Parathyroid adenoma (tissue), 2 donors: ENCODE data around the gene AP5B1.

ENCODE experiments used
- H2AFZ ChIP-seq: fragments of 300-600 bp; sonication (generic); one replicate; pipeline ENCODE4 v1.7.0; 2017; ENCODE audit warnings: antibody characterized with exemption, mild to moderate bottlenecking
- H3K27ac ChIP-seq: fragments of 300-600 bp; sonication (generic); one replicate; pipeline ENCODE4 v1.7.0; 2017
- H3K27me3 ChIP-seq: fragments of 300-600 bp; sonication (generic); one replicate; pipeline ENCODE4 v1.7.0; 2017; ENCODE audit warnings: low read length; ENCODE audit not compliant: control insufficient read depth, insufficient read depth
- H3K36me3 ChIP-seq: fragments of 300-600 bp; sonication (generic); one replicate; pipeline ENCODE4 v1.7.0; 2017; ENCODE audit warnings: low read length; ENCODE audit not compliant: control insufficient read depth, insufficient read depth
- H3K4me1 ChIP-seq: fragments of 300-600 bp; sonication (generic); one replicate; pipeline ENCODE4 v1.7.0; 2017; ENCODE audit warnings: control low read depth
- H3K4me2 ChIP-seq: fragments of 300-600 bp; sonication (generic); one replicate; pipeline ENCODE4 v1.7.0; 2017; ENCODE audit warnings: low read length
- H3K4me3 ChIP-seq: fragments of 300-600 bp; sonication (generic); one replicate; pipeline ENCODE4 v1.7.0; 2017; ENCODE audit warnings: low read depth, low read length
- H3K79me2 ChIP-seq: fragments of 300-600 bp; sonication (generic); one replicate; pipeline ENCODE4 v1.7.0; 2017; ENCODE audit warnings: control low read depth
- H3K9ac ChIP-seq: fragments of 300-600 bp; sonication (generic); one replicate; pipeline ENCODE4 v1.7.0; 2017; ENCODE audit warnings: mild to moderate bottlenecking
- H3K9me3 ChIP-seq: fragments of 300-600 bp; sonication (generic); one replicate; pipeline ENCODE4 v1.7.0; 2017; ENCODE audit warnings: low read length; ENCODE audit not compliant: control insufficient read depth
- CTCF ChIP-seq: fragments of 300-600 bp; sonication (generic); IDR thresholded peaks from one replicate; pipeline ENCODE4 v1.7.0; 2017; ENCODE audit warnings: antibody characterized with exemption, mild to moderate bottlenecking
- donor health status: primary hyperparathyroidism.

The AP5B1 gene

GRCh38 chr11:65814986-65815565 is 34.3 kb upstream of the AP5B1 start:
- H3K27ac ChIP-seq, result no peak overlapping the region
- TF ChIP-seq CTCF, result no peak

GRCh38 chr11:65814131-65814985 is 33.6 kb upstream of the AP5B1 start:
- Histone ChIP-seq H2AFZ (no peak overlapping the region), H3K27ac (no peak overlapping the region), H3K9me3 (no peaks in the 10 kb centered on the region), H3K4me1 (peaks cover 5% of the 10 kb centered on the region), H3K79me2 (no peaks in the 10 kb centered on the region), H3K4me3 (no peak overlapping the region), H3K27me3 (no peaks in the 10 kb centered on the region), H3K4me2 (peak overlapping the region; percentile 34), H3K36me3 (no peaks in the 10 kb centered on the region), H3K9ac (no peak overlapping the region)
- no peak for TF ChIP-seq CTCF

More at GRCh38 chr11:65814986-65815565, 34.3 kb upstream of the AP5B1 start:
- H3K4me1 ChIP-seq, result peaks cover 5% of the 10 kb centered on the region
- no peak overlapping the region for H2AFZ ChIP-seq
- H3K36me3 ChIP-seq, result no peaks in the 10 kb centered on the region
- no peaks in the 10 kb centered on the region for H3K9me3 ChIP-seq
- H3K4me3 ChIP-seq, result no peak overlapping the region
- no peaks in the 10 kb centered on the region for H3K27me3 ChIP-seq
- no peak overlapping the region for H3K9ac ChIP-seq
- H3K79me2 ChIP-seq, result no peaks in the 10 kb centered on the region
- H3K4me2 ChIP-seq, result peak overlapping the region; percentile 38

GRCh38 chr11:65811764-65812475 is 31.1 kb upstream of the AP5B1 start:
- Histone ChIP-seq H3K36me3 (no peaks in the 10 kb centered on the region), H3K9me3 (no peaks in the 10 kb centered on the region), H3K4me1 (no peaks in the 10 kb centered on the region), H2AFZ (no peak overlapping the region), H3K79me2 (no peaks in the 10 kb centered on the region), H3K27ac (no peak overlapping the region), H3K9ac (no peak overlapping the region), H3K27me3 (no peaks in the 10 kb centered on the region), H3K4me2 (no peak overlapping the region), H3K4me3 (no peak overlapping the region)
- no peak for TF ChIP-seq CTCF

- H3K79me2 ChIP-seq, result no peaks in the 10 kb centered on the region
- no peaks in the 10 kb centered on the region for H3K9me3 ChIP-seq
- no peak overlapping the region for H3K9ac ChIP-seq
- no peaks in the 10 kb centered on the region for H3K4me1 ChIP-seq
- H3K27me3 ChIP-seq, result no peaks in the 10 kb centered on the region
- no peak overlapping the region for H2AFZ ChIP-seq
- no peak overlapping the region for H3K4me2 ChIP-seq
- no peak overlapping the region for H3K27ac ChIP-seq
- no peaks in the 10 kb centered on the region for H3K36me3 ChIP-seq
- no peak for TF ChIP-seq CTCF
- no peak overlapping the region for H3K4me3 ChIP-seq
Measured at GRCh38 chr11:65810046-65810868, 29.5 kb upstream of the AP5B1 start.
